ENCODE measurements around the gene PTPRD.

The PTPRD gene

DNA sequence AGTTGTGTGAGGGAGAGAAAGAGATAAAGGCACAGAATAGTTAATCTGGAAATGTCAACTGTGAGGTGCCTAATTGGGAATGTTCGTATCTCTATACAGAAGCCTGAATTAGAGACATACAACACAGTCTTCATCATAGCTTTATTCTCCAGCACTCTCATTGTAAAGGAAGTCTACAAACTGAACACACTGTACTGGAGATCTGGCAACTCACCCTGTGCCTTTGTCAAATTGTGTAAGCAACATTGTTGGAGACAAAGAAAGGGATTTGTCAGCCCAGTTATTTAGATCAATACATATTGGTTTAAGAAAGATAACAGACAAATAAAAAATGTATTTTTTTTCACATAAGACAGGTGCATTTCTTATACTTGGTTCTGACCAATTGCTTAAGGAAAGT lies 1980.3 kb downstream of the PTPRD start:
- no peak for DNase-seq (ENCODE audit: low read depth, low spot score)
- Histone ChIP-seq H3K9ac (ENCODE audit: insufficient read length) (no peak overlapping the region), H3K9me3 (ENCODE audit: low read depth, low read length) (no peaks in the 10 kb centered on the region), H3K27ac (no peak overlapping the region), H3K4me3 (no peak overlapping the region), H3K36me3 (ENCODE audit: insufficient read depth, low read length) (no peaks in the 10 kb centered on the region)
- TF ChIP-seq EZH2 (IDR thresholded peaks at IDR 0.05) (no peak), POLR2AphosphoS5 (IDR thresholded peaks at IDR 0.05; ENCODE audit: borderline replicate concordance, low read depth, low read length) (no peak), FOXP2 (optimal IDR thresholded peaks at IDR 0.05; ENCODE audit: control extremely low read depth, extremely low read length, insufficient read depth) (no peak)

DNA sequence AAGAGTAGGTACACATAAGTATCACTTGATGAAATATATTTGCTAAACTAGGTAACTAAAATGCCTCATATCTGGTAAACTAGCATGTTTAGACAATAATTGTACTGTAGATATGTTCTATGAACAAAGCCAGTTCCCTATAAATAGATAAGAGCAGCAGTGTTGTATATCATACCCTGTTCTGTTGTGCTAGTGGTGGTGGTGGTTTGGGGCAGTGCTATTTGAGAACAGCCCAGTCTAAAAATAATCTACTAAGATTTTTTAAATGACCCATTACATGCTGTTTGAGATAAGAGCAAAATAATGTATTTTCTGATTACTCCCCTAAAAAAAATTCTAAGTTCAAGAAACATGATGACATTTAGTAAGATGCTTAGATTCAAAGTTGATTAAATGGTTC lies 1984.0 kb downstream of the PTPRD start:
- H3K27ac ChIP-seq, result no peak overlapping the region
- no peak overlapping the region for H3K4me3 ChIP-seq
- no peak overlapping the region for H3K9ac ChIP-seq (ENCODE audit: insufficient read length)
- no peak for DNase-seq (ENCODE audit: low read depth, low spot score)
- no peaks in the 10 kb centered on the region for H3K36me3 ChIP-seq (ENCODE audit: insufficient read depth, low read length)
- no peaks in the 10 kb centered on the region for H3K9me3 ChIP-seq (ENCODE audit: low read depth, low read length)
- TF ChIP-seq FOXP2 (optimal IDR thresholded peaks at IDR 0.05; ENCODE audit: control extremely low read depth, extremely low read length, insufficient read depth) (no peak), POLR2AphosphoS5 (IDR thresholded peaks at IDR 0.05; ENCODE audit: borderline replicate concordance, low read depth, low read length) (no peak), EZH2 (IDR thresholded peaks at IDR 0.05) (no peak)

DNA sequence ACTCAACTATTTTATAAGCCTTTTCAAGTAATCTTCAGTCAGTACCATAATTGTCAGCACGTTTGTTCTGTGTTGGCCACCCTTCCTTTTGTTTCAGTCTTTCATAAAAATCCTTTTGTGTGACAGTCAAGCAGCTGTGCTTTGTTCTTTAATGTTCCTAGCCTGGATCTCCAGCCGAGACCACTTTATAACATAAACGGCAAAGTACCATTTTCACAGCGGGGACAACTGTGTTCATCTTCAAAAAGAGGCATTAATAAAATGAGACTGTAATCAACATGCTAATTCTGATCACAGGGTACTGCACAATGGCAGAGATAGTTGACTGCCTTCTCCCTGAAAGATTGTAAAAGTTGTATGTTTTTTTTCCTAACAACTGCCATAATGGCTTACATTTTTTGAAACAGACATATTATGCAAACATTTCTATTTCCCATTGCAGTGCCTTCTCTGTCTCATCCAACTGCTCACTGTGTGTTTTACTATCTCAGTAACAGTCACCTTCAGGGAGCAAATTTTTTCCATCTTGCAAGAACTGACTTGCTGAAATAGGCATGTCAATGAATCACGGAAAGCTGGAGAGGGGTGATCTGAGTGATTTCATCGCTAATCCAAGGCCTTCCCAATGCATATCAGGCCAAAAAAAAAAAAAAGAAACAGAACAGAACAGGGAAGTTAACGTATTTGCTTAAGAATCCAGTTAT lies 1984.7 kb downstream of the PTPRD start:
- H3K4me3 ChIP-seq, result no peak overlapping the region
- H3K36me3 ChIP-seq (ENCODE audit: insufficient read depth, low read length), result no peaks in the 10 kb centered on the region
- no peak overlapping the region for H3K27ac ChIP-seq
- no peak overlapping the region for H3K9ac ChIP-seq (ENCODE audit: insufficient read length)
- no peaks in the 10 kb centered on the region for H3K9me3 ChIP-seq (ENCODE audit: low read depth, low read length)
- DNase-seq (ENCODE audit: low read depth, low spot score), result no peak
- TF ChIP-seq EZH2 (IDR thresholded peaks at IDR 0.05), result no peak
- TF ChIP-seq FOXP2 (optimal IDR thresholded peaks at IDR 0.05; ENCODE audit: control extremely low read depth, extremely low read length, insufficient read depth), result no peak
- no peak for TF ChIP-seq POLR2AphosphoS5 (IDR thresholded peaks at IDR 0.05; ENCODE audit: borderline replicate concordance, low read depth, low read length)

DNA sequence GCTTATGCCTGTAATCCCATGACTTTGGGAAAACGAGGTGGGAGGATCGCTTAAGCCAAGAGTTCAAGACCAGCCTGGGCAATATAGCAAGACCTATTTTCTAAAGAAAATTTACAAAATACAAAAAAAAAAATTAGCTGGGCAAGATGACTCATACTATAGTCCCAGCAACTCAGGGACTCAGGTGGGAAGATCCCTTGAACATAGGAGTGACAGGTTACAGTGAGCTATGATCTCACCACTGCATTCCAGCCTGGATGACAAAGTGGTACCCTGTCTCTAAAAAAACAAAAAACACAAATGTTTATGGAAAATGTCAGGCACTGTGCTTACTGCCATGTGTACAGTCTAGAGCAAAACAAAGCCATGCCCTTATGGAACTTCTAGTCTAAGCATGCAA lies 1989.9 kb downstream of the PTPRD start:
- TF ChIP-seq FOXP2 (optimal IDR thresholded peaks at IDR 0.05; ENCODE audit: control extremely low read depth, extremely low read length, insufficient read depth) (no peak), POLR2AphosphoS5 (IDR thresholded peaks at IDR 0.05; ENCODE audit: borderline replicate concordance, low read depth, low read length) (no peak), EZH2 (IDR thresholded peaks at IDR 0.05) (no peak)
- no peak overlapping the region for H3K4me3 ChIP-seq
- no peak overlapping the region for H3K9ac ChIP-seq (ENCODE audit: insufficient read length)
- DNase-seq (ENCODE audit: low read depth, low spot score), result no peak
- H3K36me3 ChIP-seq (ENCODE audit: insufficient read depth, low read length), result no peaks in the 10 kb centered on the region
- no peaks in the 10 kb centered on the region for H3K9me3 ChIP-seq (ENCODE audit: low read depth, low read length)
- H3K27ac ChIP-seq, result no peak overlapping the region

DNA sequence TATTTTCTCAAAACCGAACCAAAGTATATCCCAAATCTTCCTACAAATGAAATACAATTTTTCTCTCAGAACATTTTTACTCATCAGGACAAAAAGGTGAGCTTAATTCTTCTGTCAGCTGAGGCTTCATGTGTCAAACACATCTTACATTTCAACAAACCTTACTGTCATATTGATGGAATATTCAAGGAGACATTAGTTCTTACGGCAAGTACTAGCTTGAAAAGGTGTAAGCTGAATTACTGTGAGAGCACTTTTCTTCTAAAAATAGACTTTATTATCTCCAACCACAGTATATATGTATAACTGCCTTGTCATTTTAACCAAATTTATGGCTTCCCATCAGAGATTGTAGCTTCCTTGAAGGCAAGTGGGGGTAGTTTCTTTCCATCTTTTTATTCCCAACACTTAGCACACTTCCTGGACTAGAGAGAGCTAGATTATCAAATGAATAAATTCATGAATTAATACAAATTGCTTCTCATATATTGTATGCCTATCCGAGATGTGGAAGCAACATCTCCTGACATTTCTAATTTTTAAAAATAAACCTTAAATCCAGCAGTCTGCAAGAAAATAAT lies 1990.5 kb downstream of the PTPRD start:
- Histone ChIP-seq H3K4me3 (no peak overlapping the region), H3K9ac (ENCODE audit: insufficient read length) (no peak overlapping the region), H3K36me3 (ENCODE audit: insufficient read depth, low read length) (no peaks in the 10 kb centered on the region), H3K27ac (no peak overlapping the region), H3K9me3 (ENCODE audit: low read depth, low read length) (no peaks in the 10 kb centered on the region)
- TF ChIP-seq POLR2AphosphoS5 (IDR thresholded peaks at IDR 0.05; ENCODE audit: borderline replicate concordance, low read depth, low read length) (no peak), FOXP2 (optimal IDR thresholded peaks at IDR 0.05; ENCODE audit: control extremely low read depth, extremely low read length, insufficient read depth) (no peak), EZH2 (IDR thresholded peaks at IDR 0.05) (no peak)
- DNase-seq (ENCODE audit: low read depth, low spot score), result no peak

DNA sequence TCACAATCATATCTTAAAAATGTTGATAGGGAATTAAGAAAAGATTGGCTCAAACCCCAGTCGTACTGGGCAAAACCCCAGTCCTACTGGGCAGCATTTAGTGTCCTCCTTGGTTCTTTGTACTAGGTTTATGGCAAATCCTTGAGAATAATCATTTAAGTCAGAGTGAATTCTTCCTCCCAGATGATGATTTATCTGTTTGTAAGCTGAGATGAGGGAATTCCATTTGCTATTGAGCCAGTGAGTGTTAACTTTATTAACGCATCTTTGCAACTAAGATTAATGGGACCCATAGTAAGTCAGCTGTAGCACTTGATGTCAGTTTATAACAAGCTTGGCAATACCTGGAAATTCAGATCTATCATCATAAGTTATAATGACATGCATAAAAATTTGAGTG lies 1991.4 kb downstream of the PTPRD start:
- Histone ChIP-seq H3K9ac (ENCODE audit: insufficient read length) (no peak overlapping the region), H3K27ac (no peak overlapping the region), H3K9me3 (ENCODE audit: low read depth, low read length) (no peaks in the 10 kb centered on the region), H3K4me3 (no peak overlapping the region), H3K36me3 (ENCODE audit: insufficient read depth, low read length) (no peaks in the 10 kb centered on the region)
- no peak for DNase-seq (ENCODE audit: low read depth, low spot score)
- no peak for TF ChIP-seq EZH2 (IDR thresholded peaks at IDR 0.05)
- no peak for TF ChIP-seq FOXP2 (optimal IDR thresholded peaks at IDR 0.05; ENCODE audit: control extremely low read depth, extremely low read length, insufficient read depth)
- no peak for TF ChIP-seq POLR2AphosphoS5 (IDR thresholded peaks at IDR 0.05; ENCODE audit: borderline replicate concordance, low read depth, low read length)

DNA sequence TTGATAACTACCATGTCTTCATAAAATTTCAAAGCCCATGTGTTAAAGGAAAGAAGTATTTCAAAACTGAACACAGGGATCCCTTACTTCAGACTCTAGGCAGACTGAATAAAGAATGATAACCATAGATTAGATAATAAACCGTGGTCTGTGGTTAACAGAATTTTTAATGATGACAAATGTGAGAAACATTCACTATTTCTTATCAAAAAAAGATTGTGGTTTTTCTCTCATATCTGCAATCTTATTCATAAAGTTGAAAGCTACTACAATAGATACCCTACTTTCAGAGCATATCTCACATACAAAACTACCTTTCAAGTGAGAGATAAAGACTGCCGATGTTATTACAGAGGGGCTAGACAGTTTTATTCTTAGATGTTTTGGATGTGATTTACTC lies 1996.4 kb downstream of the PTPRD start:
- TF ChIP-seq POLR2AphosphoS5 (IDR thresholded peaks at IDR 0.05; ENCODE audit: borderline replicate concordance, low read depth, low read length) (no peak), FOXP2 (optimal IDR thresholded peaks at IDR 0.05; ENCODE audit: control extremely low read depth, extremely low read length, insufficient read depth) (no peak), EZH2 (IDR thresholded peaks at IDR 0.05) (no peak)
- Histone ChIP-seq H3K27ac (no peak overlapping the region), H3K4me3 (no peak overlapping the region), H3K9me3 (ENCODE audit: low read depth, low read length) (no peaks in the 10 kb centered on the region), H3K9ac (ENCODE audit: insufficient read length) (no peak overlapping the region), H3K36me3 (ENCODE audit: insufficient read depth, low read length) (no peaks in the 10 kb centered on the region)
- DNase-seq (ENCODE audit: low read depth, low spot score), result no peak

DNA sequence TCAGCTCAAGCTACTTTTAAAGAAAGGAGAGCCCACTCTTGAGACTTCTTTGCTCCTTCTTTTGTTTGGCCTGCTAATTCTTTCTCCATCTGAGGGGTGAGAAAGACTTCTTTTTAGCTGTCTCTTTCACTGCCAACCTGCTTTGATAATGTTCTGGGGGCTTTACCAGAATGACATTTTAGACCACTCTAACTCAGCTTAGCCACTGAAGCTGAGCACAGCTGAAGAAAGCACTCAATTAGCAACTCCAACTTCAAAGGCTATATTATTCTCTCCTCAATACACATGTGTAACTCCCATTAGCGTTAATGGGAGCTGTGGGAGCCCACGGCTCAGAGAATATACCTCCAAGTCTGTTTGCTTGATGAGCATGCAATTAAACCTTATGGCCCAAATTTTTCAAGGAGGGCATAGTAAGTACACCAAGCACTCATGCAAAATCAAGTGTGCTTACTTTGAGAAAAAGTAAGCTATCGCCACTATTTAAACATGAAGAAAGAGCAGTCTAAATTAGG lies 1997.8 kb downstream of the PTPRD start:
- Histone ChIP-seq H3K36me3 (ENCODE audit: insufficient read depth, low read length) (no peaks in the 10 kb centered on the region), H3K9ac (ENCODE audit: insufficient read length) (no peak overlapping the region), H3K27ac (no peak overlapping the region), H3K4me3 (no peak overlapping the region), H3K9me3 (ENCODE audit: low read depth, low read length) (no peaks in the 10 kb centered on the region)
- TF ChIP-seq FOXP2 (optimal IDR thresholded peaks at IDR 0.05; ENCODE audit: control extremely low read depth, extremely low read length, insufficient read depth) (no peak), POLR2AphosphoS5 (IDR thresholded peaks at IDR 0.05; ENCODE audit: borderline replicate concordance, low read depth, low read length) (no peak), EZH2 (IDR thresholded peaks at IDR 0.05) (no peak)
- DNase-seq (ENCODE audit: low read depth, low spot score), result no peak
